Cardiac fibroblast (primary cell): ENCODE measurements around the gene GID4.

Experiments used
- DNase-seq, 2 donors: peaks; one replicate each; pipeline versions ENCODE4 v3.0.0 to v3.0.0-alpha.2; 2010; ENCODE audit warnings: low read depth in 2 of 2
- H3K4me3 ChIP-seq, 2 donors: replicated peaks in 1 of 2; 1 replicate in 1 of 2; 2 replicates in 1 of 2; pipeline ENCODE4 v1.5.1; 2011; ENCODE audit warnings: low read depth in 2 of 2, low read length in 2 of 2, mild to moderate bottlenecking in 2 of 2, moderate library complexity in 1 of 2
- TF ChIP-seq, protein P1 (sequence below): IDR thresholded peaks from one replicate; pipeline ENCODE4 v1.5.1; 2011; ENCODE audit warnings: low read depth, mild to moderate bottlenecking, low read length, inconsistent platforms

The GID4 gene

DNA sequence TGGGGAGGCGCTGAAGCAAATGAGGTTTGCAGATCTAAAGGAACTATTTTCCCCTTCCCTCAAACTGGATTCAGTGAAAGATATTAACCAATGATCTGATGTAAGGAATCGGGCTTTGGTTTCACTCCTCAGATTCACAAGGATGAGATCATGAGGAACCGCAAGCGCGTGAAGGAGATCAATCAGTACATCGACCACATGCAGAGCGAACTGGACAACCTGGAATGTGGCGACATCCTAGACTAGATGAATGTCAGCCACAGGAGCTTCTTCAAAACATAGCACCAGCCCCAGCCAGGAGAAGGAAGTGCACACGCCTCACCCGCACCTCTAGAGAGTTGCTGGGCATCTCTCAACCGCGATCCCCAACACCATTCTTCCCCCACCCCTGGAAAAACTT lies 22.8 kb upstream of the GID4 start:
- DNase-seq: no peak
- H3K4me3 ChIP-seq: no peak overlapping the region
- TF ChIP-seq, protein P1, sequence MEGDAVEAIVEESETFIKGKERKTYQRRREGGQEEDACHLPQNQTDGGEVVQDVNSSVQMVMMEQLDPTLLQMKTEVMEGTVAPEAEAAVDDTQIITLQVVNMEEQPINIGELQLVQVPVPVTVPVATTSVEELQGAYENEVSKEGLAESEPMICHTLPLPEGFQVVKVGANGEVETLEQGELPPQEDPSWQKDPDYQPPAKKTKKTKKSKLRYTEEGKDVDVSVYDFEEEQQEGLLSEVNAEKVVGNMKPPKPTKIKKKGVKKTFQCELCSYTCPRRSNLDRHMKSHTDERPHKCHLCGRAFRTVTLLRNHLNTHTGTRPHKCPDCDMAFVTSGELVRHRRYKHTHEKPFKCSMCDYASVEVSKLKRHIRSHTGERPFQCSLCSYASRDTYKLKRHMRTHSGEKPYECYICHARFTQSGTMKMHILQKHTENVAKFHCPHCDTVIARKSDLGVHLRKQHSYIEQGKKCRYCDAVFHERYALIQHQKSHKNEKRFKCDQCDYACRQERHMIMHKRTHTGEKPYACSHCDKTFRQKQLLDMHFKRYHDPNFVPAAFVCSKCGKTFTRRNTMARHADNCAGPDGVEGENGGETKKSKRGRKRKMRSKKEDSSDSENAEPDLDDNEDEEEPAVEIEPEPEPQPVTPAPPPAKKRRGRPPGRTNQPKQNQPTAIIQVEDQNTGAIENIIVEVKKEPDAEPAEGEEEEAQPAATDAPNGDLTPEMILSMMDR: no peak

DNA sequence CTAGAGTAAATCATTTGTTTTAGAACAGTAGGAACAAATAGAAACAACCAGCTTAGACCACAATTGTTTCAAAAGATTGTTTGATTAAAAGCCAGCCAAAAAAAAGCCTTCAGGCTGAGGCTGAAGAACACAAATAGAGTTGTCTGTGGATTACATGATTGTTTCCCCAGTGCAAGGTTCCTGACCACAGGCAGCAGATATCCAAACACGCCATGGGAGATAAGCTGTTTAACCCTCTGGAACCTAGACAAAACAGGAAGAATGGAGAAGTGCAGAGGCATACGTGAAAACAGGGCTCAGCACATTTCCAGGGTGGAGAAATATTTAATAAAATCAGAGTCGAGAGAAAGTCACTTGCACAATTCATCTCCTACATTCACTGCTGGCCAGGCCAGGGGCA lies 21.2 kb upstream of the GID4 start:
- peak; percentile 25 to 73 for DNase-seq
- TF ChIP-seq, protein P1: no peak
- H3K4me3 ChIP-seq: no peak overlapping the region

DNA sequence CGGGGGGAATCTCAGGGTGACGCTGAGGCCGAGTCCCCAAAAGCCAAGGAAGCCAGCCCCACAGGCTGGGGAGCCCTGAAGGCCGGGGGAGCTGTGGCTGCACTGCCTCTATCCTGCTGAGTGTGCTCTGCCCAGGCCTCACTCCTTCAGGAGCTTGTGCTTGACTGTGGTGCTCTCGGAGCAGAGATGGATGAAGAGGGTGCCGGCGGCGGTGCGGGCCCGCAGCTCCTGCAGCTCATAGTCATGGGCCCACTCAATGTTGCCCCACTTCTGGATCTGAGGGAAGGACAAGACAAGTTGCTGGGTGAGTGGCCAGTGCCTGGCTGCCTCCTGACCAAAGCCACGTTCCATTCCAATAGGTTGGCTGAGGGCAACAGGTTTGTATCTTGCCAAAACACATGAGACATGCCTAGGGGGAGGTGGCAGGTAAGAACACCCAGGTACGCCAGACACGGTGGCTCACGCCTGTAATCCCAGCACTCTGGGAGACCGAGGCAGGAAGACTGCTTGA lies 20.7 kb upstream of the GID4 start:
- DNase-seq: no peak
- no peak overlapping the region for H3K4me3 ChIP-seq
- TF ChIP-seq, protein P1: no peak

DNA sequence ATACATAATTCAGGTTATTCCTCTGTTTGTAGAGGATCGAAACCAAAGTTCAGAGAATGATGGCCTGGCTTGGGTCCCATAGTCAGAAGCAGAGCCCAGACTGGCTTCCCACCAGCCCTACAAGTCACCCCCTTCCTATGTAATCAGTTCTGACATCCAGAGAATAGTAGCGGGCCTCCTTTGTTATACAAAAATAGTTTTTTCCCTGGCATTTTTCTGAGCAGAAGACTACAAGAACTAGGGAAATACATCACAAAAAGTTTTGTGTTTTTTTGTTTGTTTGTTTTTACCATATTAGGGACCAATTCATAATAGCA lies 19.4 kb upstream of the GID4 start:
- TF ChIP-seq, protein P1: no peak
- no peak for DNase-seq

DNA sequence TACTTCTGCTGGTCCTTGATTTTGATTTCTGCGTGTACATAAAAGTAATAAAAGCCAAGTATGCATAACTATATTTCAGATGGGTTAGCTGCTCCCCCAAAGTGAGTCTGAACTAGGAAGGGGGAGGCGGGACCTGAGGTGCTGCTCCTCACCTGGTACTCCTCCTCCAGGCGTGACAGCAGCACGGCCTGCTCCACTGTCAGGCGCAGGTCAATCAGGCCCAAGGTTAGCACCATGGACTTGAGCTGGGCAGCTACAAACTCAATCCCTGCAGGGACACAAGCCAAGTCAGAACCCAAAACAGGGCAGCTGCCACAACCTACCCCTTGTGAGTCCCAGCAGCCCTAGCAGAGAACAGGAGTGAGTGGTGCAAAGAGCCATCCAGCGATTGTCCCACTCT lies 18.2 kb upstream of the GID4 start:
- TF ChIP-seq, protein P1: no peak
- H3K4me3 ChIP-seq: no peak overlapping the region
- DNase-seq: no peak

More for the DNA sequence above, 19.4 kb upstream of the GID4 start:
- H3K4me3 ChIP-seq: no peak overlapping the region

DNA sequence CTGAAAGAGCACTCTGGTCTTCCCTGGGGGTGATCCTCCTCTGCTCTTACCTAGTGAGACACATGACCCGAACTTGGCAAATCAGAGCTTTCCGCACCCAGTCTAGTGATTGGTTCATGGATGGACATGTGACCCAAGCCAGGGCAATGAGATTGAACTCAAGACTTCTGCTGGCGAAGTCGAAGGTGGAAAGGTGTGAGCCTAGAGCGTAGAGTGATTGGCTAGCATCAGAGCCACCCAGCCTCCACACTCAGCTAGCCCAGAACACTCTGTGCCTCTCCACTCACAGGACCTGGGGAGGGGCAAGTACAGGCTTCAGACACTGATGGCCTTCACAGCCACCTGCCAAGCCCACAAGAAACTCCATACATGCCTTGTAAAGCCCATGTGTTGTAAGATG lies 17.8 kb upstream of the GID4 start:
- TF ChIP-seq, protein P1: no peak
- no peak for DNase-seq
- H3K4me3 ChIP-seq: no peak overlapping the region

DNA sequence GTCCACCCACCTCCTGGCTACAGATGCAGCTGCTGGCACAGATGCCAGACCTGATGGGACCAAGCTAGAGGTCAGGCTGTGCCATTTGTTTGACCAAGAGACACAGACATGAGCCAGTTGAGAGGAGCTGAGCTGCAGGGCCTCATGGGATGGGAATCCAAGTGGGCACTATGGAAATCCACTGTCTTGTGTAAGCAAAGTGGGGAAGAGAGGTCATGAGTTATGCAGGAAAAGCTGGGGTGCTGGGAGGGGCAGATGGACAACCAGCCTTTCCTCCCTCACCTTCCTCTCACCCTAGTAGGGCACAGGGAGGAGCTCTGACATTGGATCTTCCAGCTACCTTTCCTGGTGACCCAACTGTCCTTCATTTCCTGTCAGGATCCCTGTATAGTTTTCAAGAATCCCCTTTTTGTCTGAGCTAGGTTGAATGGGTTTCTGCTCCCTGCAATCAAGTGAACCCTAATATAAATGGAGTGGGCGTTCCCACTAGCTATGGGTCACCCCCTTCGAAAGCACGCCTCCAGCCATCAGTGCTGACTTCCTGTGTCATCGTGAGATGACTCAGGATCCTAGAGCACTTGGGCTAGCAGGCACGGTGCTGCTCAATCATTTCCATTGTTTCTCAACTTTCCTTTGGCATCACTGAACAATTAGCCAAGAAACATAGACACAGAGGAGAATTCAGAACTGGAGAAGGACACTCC lies 13.8 kb upstream of the GID4 start:
- DNase-seq: peak in 1 of 2 donors; percentile 74
- TF ChIP-seq, protein P1: no peak
- no peak overlapping the region for H3K4me3 ChIP-seq
